IMR-90 (cell line): Measurements from ENCODE around the gene PRDM2. TPM values are rescaled to one million over a fixed set of nuclear protein-coding genes. Genes with fewer than 3 reads are reported as not detected.

Experiments
- ATAC-seq: fragments of 200-7000 bp; cut with Tn5 transposase; 2 replicates; pipeline ENCODE4 v1.9.1; 2020; ENCODE audit warnings: low read depth, mild to moderate bottlenecking, moderate library complexity
- BruUV-seq: library from RNA; stranded (reverse); fragments of 400-500 nt; replicated peaks from 2 replicates; lab custom pipeline; 2021; lab: Mats Ljungman, UMichigan
- CTCF ChIA-PET: fragments of 300-600 bp; formaldehyde crosslinking; extraction: SDS; loops from one replicate; lab custom pipeline; 2021; ENCODE audit warnings: antibody characterized with exemption; lab: Yijun Ruan, JAX
- POLR2A ChIA-PET: fragments of 300-600 bp; sonication (Branson Sonifier 250); formaldehyde crosslinking; loops from one replicate; lab custom pipeline; 2022; ENCODE audit warnings: antibody characterized with exemption; ENCODE audit not compliant: unreplicated experiment; lab: Charles Lee
- DNase-seq: peaks from one replicate; pipeline ENCODE4 v3.0.0; 2013
- H2AFZ ChIP-seq: replicated peaks from 2 replicates; pipeline ENCODE3; 2013; ENCODE audit warnings: low read length, mild to moderate bottlenecking; ENCODE audit not compliant: poor library complexity
- H2AK5ac ChIP-seq: 2 replicates; pipeline ENCODE4 v1.6.1; 2013; ENCODE audit warnings: low read depth, low read length, inconsistent platforms
- H2AK9ac ChIP-seq: replicated peaks from 2 replicates; pipeline ENCODE3; 2013; ENCODE audit warnings: mild to moderate bottlenecking, low read depth, low read length, moderate library complexity; ENCODE audit not compliant: poor library complexity
- H2BK120ac ChIP-seq: 2 replicates; pipeline ENCODE4 v1.6.1; 2013; ENCODE audit warnings: low read depth, low read length, inconsistent platforms
- H2BK15ac ChIP-seq: 3 replicates; pipeline ENCODE4 v1.6.1; 2013; ENCODE audit warnings: low read depth, low read length, inconsistent platforms
- H2BK20ac ChIP-seq: 2 replicates; pipeline ENCODE4 v1.6.1; 2013; ENCODE audit warnings: low read depth, mild to moderate bottlenecking, inconsistent platforms, low read length, moderate library complexity
- H2BK5ac ChIP-seq: 2 replicates; pipeline ENCODE4 v1.6.1; 2013; ENCODE audit warnings: mild to moderate bottlenecking, low read depth, low read length, inconsistent platforms; ENCODE audit not compliant: poor library complexity, severe bottlenecking
- H3K14ac ChIP-seq: replicated peaks from 2 replicates; pipeline ENCODE4 v1.6.1; 2013; ENCODE audit warnings: low read depth, low read length, inconsistent platforms
- H3K18ac ChIP-seq: 2 replicates; pipeline ENCODE4 v1.6.1; 2013; ENCODE audit warnings: low read depth, low read length, control low read depth
- H3K23ac ChIP-seq: 2 replicates; pipeline ENCODE4 v1.6.1; 2013; ENCODE audit warnings: low read depth, low read length, inconsistent platforms
- H3K27ac ChIP-seq: 2 replicates; pipeline ENCODE4 v1.5.1; 2013; ENCODE audit warnings: mild to moderate bottlenecking, control low read depth, low read length; ENCODE audit not compliant: insufficient read depth
- H3K27me3 ChIP-seq: 2 replicates; pipeline ENCODE4 v1.6.1; 2013; ENCODE audit warnings: low read length; ENCODE audit not compliant: control insufficient read depth, insufficient read depth
- H3K36me3 ChIP-seq: 2 replicates; pipeline ENCODE4 v1.6.1; 2013; ENCODE audit warnings: low read length, mixed read lengths; ENCODE audit not compliant: control insufficient read depth, insufficient read depth
- H3K4ac ChIP-seq: 2 replicates; pipeline ENCODE4 v1.6.1; 2013; ENCODE audit warnings: low read depth, low read length, inconsistent platforms
- H3K4me1 ChIP-seq: 2 replicates; pipeline ENCODE4 v1.6.1; 2013; ENCODE audit warnings: low read length, mixed read lengths; ENCODE audit not compliant: control insufficient read depth, insufficient read depth
- H3K4me2 ChIP-seq: 2 replicates; pipeline ENCODE4 v1.6.1; 2013; ENCODE audit warnings: low read depth, mild to moderate bottlenecking, control low read depth, low read length, moderate library complexity
- H3K4me3 ChIP-seq: 2 replicates; pipeline ENCODE4 v1.5.1; 2013; ENCODE audit warnings: low read depth, mild to moderate bottlenecking, control low read depth, low read length, moderate library complexity; ENCODE audit not compliant: insufficient read depth
- H3K56ac ChIP-seq: 2 replicates; pipeline ENCODE4 v1.6.1; 2013; ENCODE audit warnings: low read length, inconsistent platforms; ENCODE audit not compliant: insufficient read depth; ENCODE audit errors: extremely low read depth
- H3K79me1 ChIP-seq, 2 experiments: 2 replicates each; pipeline ENCODE4 v1.6.1; 2013; ENCODE audit warnings: low read length in 2 of 2, inconsistent platforms in 1 of 2, low read depth in 1 of 2
- H3K9ac ChIP-seq: 2 replicates; pipeline ENCODE4 v1.6.1; 2013; ENCODE audit warnings: low read depth, low read length, control low read depth
- H3K9me1 ChIP-seq: 2 replicates; pipeline ENCODE4 v1.6.1; 2013; ENCODE audit warnings: low read length, inconsistent platforms; ENCODE audit not compliant: insufficient read depth
- H3K9me3 ChIP-seq: 2 replicates; pipeline ENCODE4 v1.6.1; 2013; ENCODE audit warnings: low read length; ENCODE audit not compliant: control insufficient read depth, insufficient read depth
- H4K20me1 ChIP-seq: 2 replicates; pipeline ENCODE4 v1.6.1; 2013; ENCODE audit warnings: low read length, inconsistent platforms; ENCODE audit not compliant: insufficient read depth
- H4K5ac ChIP-seq: 2 replicates; pipeline ENCODE4 v1.6.1; 2013; ENCODE audit warnings: mild to moderate bottlenecking, low read depth, low read length, control low read depth
- H4K8ac ChIP-seq, 2 experiments: 2 replicates each; pipeline ENCODE4 v1.6.1; 2013; ENCODE audit warnings: low read depth in 2 of 2, low read length in 2 of 2, control low read depth in 1 of 2, inconsistent platforms in 1 of 2
- H4K91ac ChIP-seq: 2 replicates; pipeline ENCODE4 v1.6.1; 2013; ENCODE audit warnings: low read depth, low read length, inconsistent platforms; ENCODE audit not compliant: insufficient read depth
- CEBPB ChIP-seq: IDR thresholded peaks from 2 replicates; pipeline ENCODE4 v1.6.1; 2012; ENCODE audit warnings: low read depth, low read length, improper control_type of control experiment
- WGBS, 2 experiments: methylation state at CpG; one replicate each; pipeline versions ENCODE4 v1.1.5 to v1.1.7; 2013; ENCODE audit warnings: missing lambda C conversion rate in 2 of 2; ENCODE audit not compliant: insufficient read length in 1 of 2; ENCODE audit errors: extremely low coverage in 2 of 2; 5-methylcytosine and 5-hydroxymethylcytosine counted together
- dilution Hi-C: fragments of 300-500 bp; cut with HindIII; formaldehyde crosslinking; loops from one replicate; pipeline ENCODE4 v1.14.3; 2018; ENCODE audit warnings: low sequenced_read_pairs; ENCODE audit not compliant: unreplicated experiment
- in situ Hi-C: fragments of 300-500 bp; cut with MboI; formaldehyde crosslinking; loops from 3 replicates; pipeline ENCODE4 v1.14.3; 2019; ENCODE audit warnings: low sequenced_read_pairs, inconsistent platforms, mixed read lengths
- intact Hi-C: fragments of 100-400 bp; cut with micrococcal nuclease; formaldehyde crosslinking; loops from 2 replicates; pipeline ENCODE4 v1.10.0; 2022
- polyA plus RNA-seq, 3 experiments: library from polyadenylated mRNA; depleted of rRNA; stranded (reverse); fragments of >200 nt; gene quantifications; 2 replicates each; pipeline ENCODE4 v1.2.3, GENCODE V29; 2012; ENCODE audit warnings: low replicate concordance in 1 of 3
- total RNA-seq: library from RNA; depleted of rRNA; stranded (reverse); fragments of >200 nt; gene quantifications from 2 replicates; pipeline ENCODE4 v1.2.3, GENCODE V29; 2012
- TF ChIP-seq, protein P1 (sequence below): fragments of 150-350 bp; IDR thresholded peaks from 2 replicates; pipeline ENCODE4 v1.6.1; 2016; ENCODE audit warnings: low read depth, mild to moderate bottlenecking, low read length, moderate library complexity, borderline replicate concordance

PRDM2 gene
- total and polyA plus RNA-seq, 2 of the 4 experiments (the other 2 are of a cell fraction): 3.4 to 8.9 TPM

DNA sequence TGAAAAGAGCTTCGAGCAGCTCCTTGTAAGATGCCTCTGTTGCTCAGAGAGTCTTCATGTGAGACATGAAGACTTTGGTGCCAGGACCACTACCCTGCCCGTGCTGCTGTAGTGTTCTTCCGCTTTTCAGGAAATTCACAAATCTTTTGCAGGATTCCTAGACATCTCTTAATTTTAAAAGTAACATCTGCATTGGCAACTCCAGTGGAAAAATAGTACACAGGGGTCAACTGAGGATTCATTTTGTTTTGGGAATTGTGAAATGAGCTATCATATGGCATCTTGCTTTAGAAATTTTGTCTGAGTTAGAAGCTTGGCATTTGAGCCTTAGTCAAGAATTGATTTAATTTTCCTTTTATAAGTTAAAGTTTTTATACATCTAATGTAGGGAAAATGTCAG is 7.2 kb downstream of the PRDM2 start:
- H3K18ac ChIP-seq: no peak overlapping the region
- H3K4me1 ChIP-seq: 0 out of 2 replicates have a peak, but pooled peaks cover 2% of the 10 kb centered on the region
- no peak overlapping the region for H3K4me3 ChIP-seq
- no peak overlapping the region for H2AK9ac ChIP-seq
- no peak overlapping the region for H3K23ac ChIP-seq
- dilution Hi-C loops (no loop called here), intact Hi-C loops (no loop called here), in situ Hi-C loops (no loop called here)
- no peaks in the 10 kb centered on the region for H3K36me3 ChIP-seq
- no peak overlapping the region for H2BK5ac ChIP-seq
- ATAC-seq (no peak), DNase-seq (peak; percentile 17)
- CTCF ChIA-PET: no interaction called here
- BruUV-seq: no TSS peak
- no peak overlapping the region for H4K8ac ChIP-seq
- H4K5ac ChIP-seq: no peak overlapping the region
- no peak overlapping the region for H2BK20ac ChIP-seq
- H3K9ac ChIP-seq: no peak overlapping the region
- no peak overlapping the region for H2BK15ac ChIP-seq
- 100% methylated on average over 1 of the region's 3 CpGs; no CpG with 5 or more reads in 1 of the 2 experiments for WGBS, 2 experiments
- no peaks in the 10 kb centered on the region for H3K9me3 ChIP-seq
- H3K4ac ChIP-seq: no peak overlapping the region
- H3K14ac ChIP-seq: no peak overlapping the region
- POLR2A ChIA-PET: no interaction called here
- H3K27ac ChIP-seq: no peak overlapping the region
- H4K20me1 ChIP-seq: no peaks in the 10 kb centered on the region; the same call in 1 of the 2 replicates
- H3K79me1 ChIP-seq: peaks cover 5 to 9% of the 10 kb centered on the region in 2 experiments; a peak in 3 of 4 replicates
- H2AFZ ChIP-seq: no peak overlapping the region
- no peaks in the 10 kb centered on the region for H3K27me3 ChIP-seq
- no peak overlapping the region for H3K56ac ChIP-seq
- TF ChIP-seq, protein P1, sequence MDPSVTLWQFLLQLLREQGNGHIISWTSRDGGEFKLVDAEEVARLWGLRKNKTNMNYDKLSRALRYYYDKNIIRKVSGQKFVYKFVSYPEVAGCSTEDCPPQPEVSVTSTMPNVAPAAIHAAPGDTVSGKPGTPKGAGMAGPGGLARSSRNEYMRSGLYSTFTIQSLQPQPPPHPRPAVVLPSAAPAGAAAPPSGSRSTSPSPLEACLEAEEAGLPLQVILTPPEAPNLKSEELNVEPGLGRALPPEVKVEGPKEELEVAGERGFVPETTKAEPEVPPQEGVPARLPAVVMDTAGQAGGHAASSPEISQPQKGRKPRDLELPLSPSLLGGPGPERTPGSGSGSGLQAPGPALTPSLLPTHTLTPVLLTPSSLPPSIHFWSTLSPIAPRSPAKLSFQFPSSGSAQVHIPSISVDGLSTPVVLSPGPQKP: no peak
- TF ChIP-seq CEBPB: peak; percentile 19; the same call in 1 of the 2 replicates
- H3K9me1 ChIP-seq: no peaks in the 10 kb centered on the region
- no peak overlapping the region for H2AK5ac ChIP-seq
- no peak overlapping the region; the same call in 1 of the 2 replicates for H3K4me2 ChIP-seq
- no peak overlapping the region for H4K91ac ChIP-seq
- no peak overlapping the region for H2BK120ac ChIP-seq
